Body of pancreas (tissue), 4 donors: ENCODE data around the gene MYMX.

ENCODE experiments used
- CTCF ChIP-seq, 7 experiments: fragments of 450-650 bp in 4 of 7; fragments of 200-600 bp in 3 of 7; sonication (generic) in 3 of 7; IDR thresholded peaks; one replicate each; pipeline ENCODE4 v1.5.1; 2016 to 2019; ENCODE audit warnings: antibody characterized with exemption in 7 of 7
- POLR2A ChIP-seq, 3 donors: fragments of 450-650 bp; IDR thresholded peaks; one replicate each; pipeline ENCODE4 v1.6.1; 2016; ENCODE audit warnings: antibody characterized with exemption in 3 of 3, mild to moderate bottlenecking in 2 of 3

- TF ChIP-seq POLR2A (IDR thresholded peaks at IDR 0.05): no peak
- TF ChIP-seq CTCF (IDR thresholded peaks at IDR 0.05): no peak
These were observed 39.4 kb downstream of the MYMX start for GRCh38 chr6:44255871-44256774.
